NAMALWA (cell line): ENCODE measurements around the gene SERPINB8.
A peak's percentile ranks its signal among the peaks of the same experiment; 100 is the strongest.

Source experiments
- DNase-seq: peaks from one replicate; pipeline ENCODE4 v3.0.0-alpha.2; 2015; ENCODE audit warnings: low spot score

The SERPINB8 gene

DNA sequence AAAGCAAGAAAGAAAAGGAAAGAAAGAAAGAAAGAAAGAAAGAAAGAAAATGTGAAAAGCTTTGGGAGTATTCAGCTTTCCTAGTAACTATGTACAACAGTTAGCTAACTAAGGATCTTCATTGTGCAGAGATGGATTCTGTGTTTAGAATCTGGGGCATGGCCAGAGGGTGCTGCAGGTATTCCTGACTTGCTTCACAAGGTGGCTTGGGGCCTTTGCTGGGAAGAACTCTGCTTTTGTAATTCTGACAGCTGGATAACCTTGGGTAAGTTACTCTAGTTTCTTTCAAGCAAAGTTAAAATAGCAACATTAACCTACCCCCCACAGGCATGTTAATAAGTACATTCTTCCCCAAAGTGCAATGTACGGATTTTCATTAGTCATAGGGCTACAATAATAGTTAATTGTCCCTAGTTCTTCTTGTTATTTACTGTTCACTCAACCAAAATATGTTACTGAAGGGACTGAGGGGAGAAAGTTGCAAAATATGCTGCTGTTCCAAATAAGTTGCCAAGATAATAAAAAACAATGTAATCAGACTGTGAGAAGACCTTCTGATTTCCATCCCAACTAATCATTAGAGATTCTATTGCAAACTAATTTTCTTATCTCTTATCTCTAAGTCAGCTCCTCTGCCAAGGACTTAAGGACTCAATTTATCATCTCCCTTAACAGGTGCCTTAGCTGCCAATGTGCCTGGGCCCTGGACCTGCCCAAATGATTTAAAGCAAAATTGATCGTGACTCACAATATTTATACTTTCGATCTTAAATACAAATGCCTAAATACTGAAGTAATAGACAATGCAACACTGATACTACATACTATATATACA, 50.3 kb downstream of the SERPINB8 start:
- no peak for DNase-seq

DNA sequence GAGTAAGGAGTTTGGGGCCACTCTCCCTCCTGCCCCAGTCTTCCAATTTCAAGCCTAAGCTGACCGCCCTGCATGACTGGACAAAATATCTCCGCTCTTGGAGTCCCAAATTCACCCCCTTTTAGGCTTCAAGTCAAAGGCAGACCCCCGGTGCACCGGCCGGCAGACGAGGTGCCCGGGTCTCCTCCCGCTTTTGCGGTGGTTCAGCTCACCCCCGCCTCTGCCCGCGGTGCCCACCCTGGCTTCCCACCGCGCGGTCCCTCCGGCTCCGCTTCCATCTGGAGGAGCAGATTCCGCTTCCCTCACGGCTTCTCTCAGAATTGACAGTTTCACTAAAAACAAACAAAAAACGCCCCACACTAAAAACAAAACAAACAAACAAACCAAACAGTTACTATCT, 56.5 kb downstream of the SERPINB8 start:
- no peak for DNase-seq

DNA sequence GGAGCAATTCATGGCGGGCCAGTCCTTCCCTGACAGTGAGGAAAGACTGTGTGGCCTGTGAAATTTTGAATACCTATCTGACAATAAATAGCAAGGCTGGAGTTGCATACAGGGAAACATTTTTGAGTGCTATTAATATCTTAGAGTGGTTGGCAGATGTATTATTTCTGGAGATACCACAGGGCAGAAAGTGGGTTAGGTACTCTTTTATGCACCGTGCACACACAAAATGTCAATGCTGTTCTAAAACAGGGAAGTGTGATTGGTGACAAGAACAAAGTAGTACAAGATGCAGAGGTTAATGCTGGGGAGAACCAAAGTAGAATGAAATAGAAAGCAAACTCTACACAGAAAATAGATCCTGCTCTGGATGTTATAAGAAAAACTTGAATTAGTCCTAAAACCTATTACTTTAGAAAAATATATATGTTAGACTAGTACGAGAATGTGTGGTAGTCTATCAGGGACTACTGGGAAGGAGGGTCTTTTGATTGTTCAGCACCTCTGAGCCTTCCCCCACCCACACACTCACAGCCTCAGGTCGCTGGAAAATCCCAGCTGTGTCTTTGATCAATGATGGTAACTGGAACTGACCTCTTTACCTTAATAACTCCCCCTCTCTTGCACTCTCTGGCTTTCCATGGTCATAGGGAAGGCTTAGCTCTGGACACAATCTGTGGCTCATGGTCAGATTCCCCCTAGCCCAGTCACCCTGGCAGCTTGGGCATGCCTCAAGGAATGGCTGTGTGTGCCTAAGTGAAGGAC, 58.2 kb downstream of the SERPINB8 start:
- no peak for DNase-seq

DNA sequence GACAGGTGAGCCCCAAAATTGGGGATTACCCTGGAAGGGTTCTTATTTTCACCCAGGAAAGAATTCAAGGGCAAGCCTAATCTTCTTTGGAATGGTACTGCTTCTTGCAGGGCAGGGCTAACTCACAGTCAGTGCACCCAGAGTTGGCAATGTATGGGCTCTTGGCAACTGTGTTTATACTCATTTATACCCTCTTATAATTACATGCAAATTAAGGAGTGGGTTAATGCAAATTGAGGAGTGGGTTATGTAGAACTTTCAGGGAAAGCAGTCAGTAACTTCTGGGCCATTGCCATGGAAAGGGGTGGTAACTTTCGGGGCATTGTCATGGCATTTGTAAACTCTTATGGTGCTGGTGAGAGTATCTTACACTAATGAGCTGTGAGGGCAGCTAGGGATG, 59.2 kb downstream of the SERPINB8 start:
- no peak for DNase-seq

DNA sequence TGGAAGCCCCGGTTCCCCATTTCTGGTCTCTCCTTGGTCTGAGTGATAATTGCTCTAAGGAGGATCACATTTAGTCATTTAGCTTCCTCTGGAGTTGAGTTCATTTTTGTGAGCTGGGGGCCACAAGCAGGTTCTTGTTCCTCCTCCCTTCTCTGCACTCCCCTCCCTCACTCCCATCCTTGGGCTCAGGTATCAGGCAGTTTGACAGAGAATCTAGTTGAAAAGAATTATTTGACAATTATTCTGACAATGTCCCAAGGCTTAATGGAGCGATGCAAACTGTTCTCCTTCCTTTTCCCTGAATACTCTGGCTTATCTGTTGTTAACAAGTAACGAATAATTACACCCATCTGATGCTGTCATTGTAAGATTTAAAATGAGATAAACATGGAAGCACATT, 61.5 kb downstream of the SERPINB8 start:
- no peak for DNase-seq

- DNase-seq = no peak
Observed at GRCh38 chr18:64032312-64032711, 62.4 kb downstream of the SERPINB8 start.

DNA sequence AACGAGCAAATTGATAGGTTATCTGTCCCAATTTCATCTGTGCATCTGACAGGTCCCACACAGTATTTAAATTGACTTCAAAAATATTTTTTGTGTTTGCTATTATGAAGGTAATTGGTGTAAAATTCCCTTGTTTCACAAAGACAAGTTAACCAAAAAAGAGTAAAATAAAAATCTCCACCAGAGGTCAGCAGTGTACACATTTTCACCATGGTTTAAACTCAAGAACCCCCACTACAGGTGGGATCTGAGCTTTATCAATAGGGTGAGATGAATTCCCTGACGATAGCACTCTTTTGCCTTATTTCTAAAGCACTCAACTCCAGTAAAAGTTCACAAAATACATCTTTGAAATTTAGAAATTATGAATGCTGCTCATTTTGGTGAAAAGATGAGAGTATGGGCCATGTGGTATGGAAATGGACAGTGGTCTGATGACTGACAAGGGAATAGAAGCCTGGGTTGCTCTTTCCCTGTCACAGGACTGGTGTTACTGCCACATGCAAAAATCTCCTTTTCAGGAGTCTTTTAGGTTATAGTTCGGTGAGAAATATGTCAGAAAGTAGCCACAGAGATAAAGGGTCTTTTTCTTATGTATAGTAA, 68.0 kb downstream of the SERPINB8 start:
- DNase-seq = peak; percentile 75
